Stomach smooth muscle (tissue), 2 donors: ENCODE data around the gene NBPF20.
"Not testable (repeated sequence)": the region's sequence is repeated elsewhere in the genome, so short reads cannot be mapped to it uniquely, and the experiment has no call there.

Source experiments
- H3K27ac ChIP-seq: one replicate; pipeline ENCODE4 v1.7.0; 2013; ENCODE audit warnings: mild to moderate bottlenecking, low read length, inconsistent platforms
- H3K27me3 ChIP-seq, 2 donors: one replicate each; pipeline ENCODE4 v1.7.0; 2013; ENCODE audit warnings: low read length in 2 of 2; ENCODE audit not compliant: insufficient read depth in 2 of 2, control insufficient read depth in 1 of 2
- H3K36me3 ChIP-seq, 2 donors: one replicate each; pipeline ENCODE4 v1.7.0; 2013; ENCODE audit warnings: low read length in 2 of 2; ENCODE audit not compliant: control insufficient read depth in 2 of 2, insufficient read depth in 2 of 2
- H3K4me1 ChIP-seq: one replicate; pipeline ENCODE4 v1.7.0; 2013; ENCODE audit warnings: low read length; ENCODE audit not compliant: control insufficient read depth, insufficient read depth
- H3K4me3 ChIP-seq, 2 donors: one replicate each; pipeline ENCODE4 v1.7.0; 2013; ENCODE audit warnings: low read length in 2 of 2
- H3K9ac ChIP-seq, 2 donors: one replicate each; pipeline ENCODE4 v1.7.0; 2013; ENCODE audit warnings: low read length in 2 of 2, mild to moderate bottlenecking in 1 of 2
- H3K9me3 ChIP-seq, 2 donors: one replicate each; pipeline ENCODE4 v1.7.0; 2013; ENCODE audit warnings: low read length in 2 of 2; ENCODE audit not compliant: control insufficient read depth in 2 of 2
- donor health status: healthy.
- donor health status: Pancreatic carcinoma.

Gene NBPF20

DNA sequence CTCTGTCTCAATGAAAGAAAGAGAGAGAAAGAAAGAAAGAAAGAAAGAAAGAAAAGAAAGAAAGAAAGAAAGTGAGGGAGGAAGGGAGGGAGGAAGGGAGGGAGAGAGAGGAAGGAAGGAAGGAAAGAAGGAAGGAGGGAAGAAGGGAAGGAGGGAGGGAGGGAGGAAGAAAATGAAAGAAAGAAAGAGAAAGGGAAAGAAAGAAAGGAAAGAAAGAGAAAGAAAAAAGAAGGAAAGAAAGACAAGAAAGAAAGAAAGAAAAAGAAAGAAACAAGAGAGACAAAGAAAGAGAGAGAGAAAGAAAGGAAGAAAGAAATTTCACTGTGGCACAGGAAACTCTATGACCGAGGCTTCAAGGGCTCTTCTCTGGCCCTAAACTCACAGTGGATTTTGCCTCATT, 33.7 kb upstream of the NBPF20 start:
- H3K36me3 ChIP-seq, H3K27ac ChIP-seq, H3K27me3 ChIP-seq, H3K4me3 ChIP-seq, H3K9me3 ChIP-seq, H3K9ac ChIP-seq, H3K4me1 ChIP-seq: not testable (repeated sequence)

GRCh38 chr1:145454824-145455177, 29.4 kb upstream of the NBPF20 start:
- H3K4me1 ChIP-seq, H3K4me3 ChIP-seq, H3K9me3 ChIP-seq, H3K27ac ChIP-seq, H3K36me3 ChIP-seq, H3K27me3 ChIP-seq, H3K9ac ChIP-seq: not testable (repeated sequence)

- H3K9ac ChIP-seq, H3K4me1 ChIP-seq, H3K27ac ChIP-seq, H3K36me3 ChIP-seq, H3K9me3 ChIP-seq, H3K4me3 ChIP-seq, H3K27me3 ChIP-seq: not testable (repeated sequence)
These were observed 28.7 kb upstream of the NBPF20 start for GRCh38 chr1:145453873-145454823.

DNA sequence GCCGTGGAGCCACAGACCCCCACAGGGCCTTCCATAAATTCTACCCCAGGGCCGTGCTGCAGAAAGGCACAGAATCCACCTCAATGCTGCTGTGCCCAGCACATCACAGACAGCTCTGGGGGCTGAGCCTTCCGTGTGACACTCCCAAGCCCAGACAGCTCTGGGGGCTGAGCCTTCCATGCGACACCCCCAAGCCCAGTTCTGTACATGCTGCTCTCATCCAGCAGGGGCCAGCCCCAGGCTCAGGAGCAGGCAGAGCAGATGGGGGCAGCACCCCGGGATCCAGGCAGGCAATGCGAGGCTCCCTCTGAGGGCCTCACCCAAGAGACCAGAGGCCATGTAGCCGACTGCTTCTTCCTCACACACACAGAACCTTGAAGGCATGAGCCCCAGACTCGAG, 27.1 kb upstream of the NBPF20 start:
- H3K4me3 ChIP-seq, H3K27ac ChIP-seq, H3K36me3 ChIP-seq, H3K9ac ChIP-seq, H3K27me3 ChIP-seq, H3K4me1 ChIP-seq, H3K9me3 ChIP-seq: not testable (repeated sequence)

- not testable (repeated sequence) for H3K9me3 ChIP-seq, H3K36me3 ChIP-seq, H3K27me3 ChIP-seq, H3K9ac ChIP-seq, H3K4me1 ChIP-seq, H3K4me3 ChIP-seq, H3K27ac ChIP-seq
These were observed 26.5 kb upstream of the NBPF20 start for GRCh38 chr1:145451914-145452313.

GRCh38 chr1:145445219-145445618, 19.8 kb upstream of the NBPF20 start:
- not testable (repeated sequence) for H3K4me3 ChIP-seq, H3K9ac ChIP-seq, H3K36me3 ChIP-seq, H3K4me1 ChIP-seq, H3K27me3 ChIP-seq, H3K9me3 ChIP-seq, H3K27ac ChIP-seq

GRCh38 chr1:145442340-145442739, 16.9 kb upstream of the NBPF20 start:
- not testable (repeated sequence) for H3K27ac ChIP-seq, H3K4me3 ChIP-seq, H3K4me1 ChIP-seq, H3K36me3 ChIP-seq, H3K9me3 ChIP-seq, H3K9ac ChIP-seq, H3K27me3 ChIP-seq

DNA sequence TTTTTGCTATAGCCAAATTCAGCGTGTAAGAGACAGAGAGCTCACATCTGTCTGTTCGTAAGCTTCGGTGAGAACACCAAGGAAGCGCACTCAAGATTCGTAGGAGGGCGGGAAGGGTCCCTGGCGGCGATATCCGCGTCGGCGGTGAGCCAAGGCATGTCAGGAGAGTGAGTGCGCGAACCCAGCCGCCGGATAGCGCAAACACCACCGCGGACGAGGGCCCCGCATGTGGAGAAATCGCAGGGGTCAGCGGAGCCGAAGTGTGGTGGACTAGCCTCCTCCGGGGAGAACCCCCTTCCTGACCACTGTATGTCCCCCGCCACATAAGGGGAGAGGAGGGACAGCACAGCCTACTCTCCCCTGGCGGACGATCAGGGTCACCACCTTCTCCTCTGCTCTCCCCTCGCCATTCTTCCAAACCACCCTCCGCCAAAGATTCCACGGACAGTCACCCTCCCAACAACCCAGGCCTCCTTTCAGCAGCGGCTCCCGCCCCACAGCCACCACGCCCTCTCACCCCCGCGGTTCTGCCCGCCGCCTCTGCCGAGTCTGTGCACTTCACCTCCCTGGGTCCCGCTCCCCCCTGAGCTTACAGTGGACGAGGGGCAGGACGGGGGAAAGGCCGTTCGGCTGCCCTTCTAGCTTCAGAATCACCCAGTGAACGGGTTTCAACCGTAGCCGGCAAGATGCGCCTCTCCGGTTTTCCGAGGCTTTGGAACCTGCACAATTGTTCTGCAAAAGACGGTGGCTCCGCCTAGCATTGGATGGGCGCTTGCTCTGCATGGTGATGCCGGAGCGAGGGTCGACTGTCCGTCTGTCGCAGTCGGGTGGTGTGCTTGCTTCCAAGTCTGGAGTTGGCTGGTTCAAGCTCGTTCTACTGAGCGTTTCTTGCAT, 6.2 kb upstream of the NBPF20 start:
- H3K27ac ChIP-seq, H3K9me3 ChIP-seq, H3K4me1 ChIP-seq, H3K4me3 ChIP-seq, H3K9ac ChIP-seq, H3K36me3 ChIP-seq: not testable (repeated sequence)
- peaks cover 7 to 20% of the 10 kb centered on the region in 2 donors for H3K27me3 ChIP-seq

DNA sequence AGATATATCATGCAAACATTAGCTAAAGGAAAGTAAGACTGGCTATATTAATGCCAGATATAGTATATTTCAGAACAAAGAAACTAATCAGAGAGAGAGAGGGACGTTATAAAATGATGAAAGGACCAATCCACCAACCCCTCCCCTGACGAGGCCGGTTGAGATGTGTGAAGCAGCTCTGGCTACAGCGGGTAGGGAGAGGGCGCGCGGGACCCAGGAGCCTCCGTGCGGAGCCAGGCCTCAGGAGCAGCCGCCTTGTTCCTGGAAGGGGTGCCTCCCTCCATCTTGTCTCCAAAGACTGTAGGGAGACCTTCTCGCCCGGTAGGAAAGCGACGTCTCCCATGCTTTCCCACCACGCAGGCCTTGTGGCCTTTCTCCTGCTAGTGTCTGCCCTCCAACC, 5.4 kb upstream of the NBPF20 start:
- not testable (repeated sequence) for H3K36me3 ChIP-seq, H3K4me1 ChIP-seq, H3K9me3 ChIP-seq, H3K4me3 ChIP-seq, H3K27ac ChIP-seq, H3K9ac ChIP-seq
- H3K27me3 ChIP-seq, result peaks cover 7 to 20% of the 10 kb centered on the region in 2 donors

GRCh38 chr1:145429329-145429728, 3.9 kb upstream of the NBPF20 start:
- H3K4me1 ChIP-seq, H3K36me3 ChIP-seq, H3K4me3 ChIP-seq, H3K9me3 ChIP-seq, H3K9ac ChIP-seq, H3K27ac ChIP-seq: not testable (repeated sequence)
- H3K27me3 ChIP-seq, result peaks cover 7 to 20% of the 10 kb centered on the region in 2 donors
